H1 (cell line): ENCODE data around the gene DENND4C. TPM values are rescaled to one million over a fixed set of nuclear protein-coding genes. Genes with fewer than 3 reads are reported as not detected.

ENCODE experiments used
- CHD7 ChIP-seq: fragments of 300-600 bp; sonication (generic); IDR thresholded peaks from 2 replicates; pipeline ENCODE4 v1.7.1; 2012; ENCODE audit warnings: low read length, moderate library complexity, mild to moderate bottlenecking, inconsistent platforms; ENCODE audit not compliant: insufficient replicate concordance
- PHF8 ChIP-seq: fragments of 200-600 bp; sonication (generic); conservative IDR thresholded peaks from 2 replicates; pipeline ENCODE4 v1.7.1; 2012; ENCODE audit warnings: low read depth, mild to moderate bottlenecking, inconsistent platforms, low read length, moderate library complexity
- ZNF274 ChIP-seq: IDR thresholded peaks from 2 replicates; pipeline ENCODE4 v1.7.0; 2012; ENCODE audit warnings: low read length, borderline replicate concordance; ENCODE audit errors: extremely low read depth
- polyA plus RNA-seq, 7 experiments: library from polyadenylated mRNA; depleted of rRNA in 3 of 7; stranded (reverse) in 5 of 7; unstranded in 2 of 7; fragments of >200 nt in 5 of 7; fragments of 200-250 nt in 2 of 7; gene quantifications; 1 replicate in 5 of 7; 2 replicates in 1 of 7; 4 replicates in 1 of 7; pipeline versions ENCODE4 v1.2.1 to v1.2.3, GENCODE V29; 2011 to 2013; ENCODE audit warnings: missing spikeins in 2 of 7, mixed read lengths in 2 of 7
- total RNA-seq: library from RNA; stranded (reverse); fragmentation: NEBNext Ultra II Directional; extraction: Animal tissue kit (Norgen Biotek cat#: 25700); gene quantifications from 2 replicates; pipeline ENCODE4 v1.2.1, GENCODE V29; 2021

DENND4C gene
- total and polyA plus RNA-seq, 2 of the 8 experiments (the other 6 are each of a cell fraction or from before 2014, with no cell fraction given) = 6.9 to 18.9 TPM

GRCh38 chr9:19185191-19185590 lies 45.3 kb upstream of the DENND4C start (continued):
- TF ChIP-seq CHD7 = no peak
- TF ChIP-seq ZNF274 = no peak
- TF ChIP-seq PHF8 = no peak
